ENCODE data around the gene RFNG.

The RFNG gene

GRCh38 chr17:82088838-82089722, 37.5 kb upstream of the RFNG start:
- DNase-seq (ENCODE audit: low read depth, low spot score), result no peak
- no CpG with 5 or more reads among the region's 47 CpGs for WGBS (ENCODE audit: insufficient coverage, insufficient read length)
- H3K9me3 ChIP-seq (ENCODE audit: control insufficient read depth, insufficient read depth, low read length), result no peaks in the 10 kb centered on the region
- H3K27me3 ChIP-seq (ENCODE audit: control insufficient read depth, insufficient read depth, low read length), result no peaks in the 10 kb centered on the region
- H3K4me3 ChIP-seq (ENCODE audit: low read length), result no peak overlapping the region
- no peak overlapping the region for H3K27ac ChIP-seq (ENCODE audit: low read length)
- peaks cover 99% of the 10 kb centered on the region for H3K36me3 ChIP-seq (ENCODE audit: control insufficient read depth, insufficient read depth, low read length)
- H3K4me1 ChIP-seq (ENCODE audit: control insufficient read depth, insufficient read depth, low read length), result no peaks in the 10 kb centered on the region

GRCh38 chr17:82087961-82088837, 36.6 kb upstream of the RFNG start:
- H3K27me3 ChIP-seq (ENCODE audit: control insufficient read depth, insufficient read depth, low read length), result no peaks in the 10 kb centered on the region
- DNase-seq (ENCODE audit: low read depth, low spot score), result no peak
- H3K36me3 ChIP-seq (ENCODE audit: control insufficient read depth, insufficient read depth, low read length), result peaks cover 99% of the 10 kb centered on the region
- no peak overlapping the region for H3K4me3 ChIP-seq (ENCODE audit: low read length)
- H3K9me3 ChIP-seq (ENCODE audit: control insufficient read depth, insufficient read depth, low read length), result no peaks in the 10 kb centered on the region
- H3K4me1 ChIP-seq (ENCODE audit: control insufficient read depth, insufficient read depth, low read length), result no peaks in the 10 kb centered on the region
- no peak overlapping the region for H3K27ac ChIP-seq (ENCODE audit: low read length)
- WGBS (ENCODE audit: insufficient coverage, insufficient read length), result no CpG with 5 or more reads among the region's 48 CpGs

- WGBS (ENCODE audit: insufficient coverage, insufficient read length), result no CpG with 5 or more reads among the region's 39 CpGs
- Histone ChIP-seq H3K4me1 (ENCODE audit: control insufficient read depth, insufficient read depth, low read length) (no peaks in the 10 kb centered on the region), H3K4me3 (ENCODE audit: low read length) (no peak overlapping the region), H3K27me3 (ENCODE audit: control insufficient read depth, insufficient read depth, low read length) (no peaks in the 10 kb centered on the region), H3K9me3 (ENCODE audit: control insufficient read depth, insufficient read depth, low read length) (no peaks in the 10 kb centered on the region), H3K36me3 (ENCODE audit: control insufficient read depth, insufficient read depth, low read length) (peaks cover 99% of the 10 kb centered on the region), H3K27ac (ENCODE audit: low read length) (no peak overlapping the region)
- no peak for DNase-seq (ENCODE audit: low read depth, low spot score)
Observed at GRCh38 chr17:82086941-82087906, 35.6 kb upstream of the RFNG start.

GRCh38 chr17:82085931-82086764, 34.5 kb upstream of the RFNG start:
- Histone ChIP-seq H3K27ac (ENCODE audit: low read length) (no peak overlapping the region), H3K36me3 (ENCODE audit: control insufficient read depth, insufficient read depth, low read length) (peaks cover 99% of the 10 kb centered on the region), H3K9me3 (ENCODE audit: control insufficient read depth, insufficient read depth, low read length) (no peaks in the 10 kb centered on the region), H3K4me3 (ENCODE audit: low read length) (no peak overlapping the region), H3K27me3 (ENCODE audit: control insufficient read depth, insufficient read depth, low read length) (no peaks in the 10 kb centered on the region), H3K4me1 (ENCODE audit: control insufficient read depth, insufficient read depth, low read length) (no peaks in the 10 kb centered on the region)
- DNase-seq (ENCODE audit: low read depth, low spot score), result no peak
- WGBS (ENCODE audit: insufficient coverage, insufficient read length), result no CpG with 5 or more reads among the region's 25 CpGs

- no peak overlapping the region for H3K27ac ChIP-seq (ENCODE audit: low read length)
- no peaks in the 10 kb centered on the region for H3K9me3 ChIP-seq (ENCODE audit: control insufficient read depth, insufficient read depth, low read length)
- DNase-seq (ENCODE audit: low read depth, low spot score), result no peak
- no peaks in the 10 kb centered on the region for H3K4me1 ChIP-seq (ENCODE audit: control insufficient read depth, insufficient read depth, low read length)
- no peak overlapping the region for H3K4me3 ChIP-seq (ENCODE audit: low read length)
- H3K27me3 ChIP-seq (ENCODE audit: control insufficient read depth, insufficient read depth, low read length), result no peaks in the 10 kb centered on the region
- peaks cover 99% of the 10 kb centered on the region for H3K36me3 ChIP-seq (ENCODE audit: control insufficient read depth, insufficient read depth, low read length)
- no CpG with 5 or more reads among the region's 49 CpGs for WGBS (ENCODE audit: insufficient coverage, insufficient read length)
Observed at GRCh38 chr17:82085031-82085861, 33.6 kb upstream of the RFNG start.

- Histone ChIP-seq H3K4me1 (ENCODE audit: control insufficient read depth, insufficient read depth, low read length) (no peaks in the 10 kb centered on the region), H3K4me3 (ENCODE audit: low read length) (no peak overlapping the region), H3K27me3 (ENCODE audit: control insufficient read depth, insufficient read depth, low read length) (no peaks in the 10 kb centered on the region), H3K27ac (ENCODE audit: low read length) (no peak overlapping the region), H3K36me3 (ENCODE audit: control insufficient read depth, insufficient read depth, low read length) (peaks cover 96% of the 10 kb centered on the region), H3K9me3 (ENCODE audit: control insufficient read depth, insufficient read depth, low read length) (no peaks in the 10 kb centered on the region)
- WGBS (ENCODE audit: insufficient coverage, insufficient read length), result no CpG with 5 or more reads among the region's 31 CpGs
- DNase-seq (ENCODE audit: low read depth, low spot score), result no peak
Observed at GRCh38 chr17:82084373-82085030, 32.9 kb upstream of the RFNG start.

GRCh38 chr17:82083533-82084359, 32.1 kb upstream of the RFNG start:
- DNase-seq (ENCODE audit: low read depth, low spot score), result no peak
- Histone ChIP-seq H3K27ac (ENCODE audit: low read length) (no peak overlapping the region), H3K27me3 (ENCODE audit: control insufficient read depth, insufficient read depth, low read length) (no peaks in the 10 kb centered on the region), H3K9me3 (ENCODE audit: control insufficient read depth, insufficient read depth, low read length) (no peaks in the 10 kb centered on the region), H3K4me1 (ENCODE audit: control insufficient read depth, insufficient read depth, low read length) (no peaks in the 10 kb centered on the region), H3K4me3 (ENCODE audit: low read length) (no peak overlapping the region), H3K36me3 (ENCODE audit: control insufficient read depth, insufficient read depth, low read length) (peaks cover 95% of the 10 kb centered on the region)
- WGBS (ENCODE audit: insufficient coverage, insufficient read length), result no CpG with 5 or more reads among the region's 55 CpGs

GRCh38 chr17:82083009-82083408, 31.4 kb upstream of the RFNG start:
- no CpG with 5 or more reads among the region's 24 CpGs for WGBS (ENCODE audit: insufficient coverage, insufficient read length)
- DNase-seq (ENCODE audit: low read depth, low spot score), result no peak
- Histone ChIP-seq H3K4me3 (ENCODE audit: low read length) (no peak overlapping the region), H3K36me3 (ENCODE audit: control insufficient read depth, insufficient read depth, low read length) (peaks cover 92% of the 10 kb centered on the region), H3K27ac (ENCODE audit: low read length) (no peak overlapping the region), H3K27me3 (ENCODE audit: control insufficient read depth, insufficient read depth, low read length) (no peaks in the 10 kb centered on the region), H3K9me3 (ENCODE audit: control insufficient read depth, insufficient read depth, low read length) (no peaks in the 10 kb centered on the region), H3K4me1 (ENCODE audit: control insufficient read depth, insufficient read depth, low read length) (no peaks in the 10 kb centered on the region)
